Left renal pelvis (tissue), 4 donors: ENCODE results near the gene SERPINB2. TPM values are rescaled to one million over a fixed set of nuclear protein-coding genes. Genes with fewer than 3 reads are reported as not detected.

Source experiments
- DNase-seq, 4 donors: peaks; one replicate each; pipeline ENCODE4 v3.0.0-alpha.2; 2013; ENCODE audit warnings: low read depth in 4 of 4, low spot score in 3 of 4
- polyA plus RNA-seq, 4 donors: library from polyadenylated mRNA; unstranded; fragments of 120-200 nt; gene quantifications; one replicate each; pipeline ENCODE4 v1.2.1, GENCODE V29; 2013; ENCODE audit not compliant: insufficient read length in 4 of 4

Gene SERPINB2
- polyA plus RNA-seq = under 1 TPM in 2 of 4 donors, not detected in 2; 0.20 to 0.23 TPM

GRCh38 chr18:63887424-63887823 lies at the start of gene SERPINB2:
SERPINB2 (plus strand) TSS chr18:63887705; CDS start chr18:63891445, 3,740 bp downstream.
- no peak for DNase-seq

GRCh38 chr18:63843008-63843407 lies 44.5 kb upstream of the SERPINB2 start:
- no peak for DNase-seq

GRCh38 chr18:63844254-63844653 lies 43.3 kb upstream of the SERPINB2 start:
- DNase-seq = peak in 1 of 4 donors; percentile 22

- peak; percentile 8 to 40 (median 24) for DNase-seq
Measured at GRCh38 chr18:63848159-63848558, 39.3 kb upstream of the SERPINB2 start.

- DNase-seq = no peak
Measured at GRCh38 chr18:63850020-63850419, 37.5 kb upstream of the SERPINB2 start.

GRCh38 chr18:63850636-63851035 lies 36.9 kb upstream of the SERPINB2 start:
- DNase-seq = no peak

GRCh38 chr18:63858456-63858855 lies 29.0 kb upstream of the SERPINB2 start:
- DNase-seq = no peak

- DNase-seq = no peak
Measured at GRCh38 chr18:63859781-63860475, 27.6 kb upstream of the SERPINB2 start.

GRCh38 chr18:63860531-63860930 lies 27.0 kb upstream of the SERPINB2 start:
- no peak for DNase-seq

- DNase-seq = no peak
Measured at GRCh38 chr18:63867368-63868125, 20.0 kb upstream of the SERPINB2 start.

- no peak for DNase-seq
Measured at GRCh38 chr18:63868546-63868945, 19.0 kb upstream of the SERPINB2 start.

- DNase-seq = no peak
Measured at GRCh38 chr18:63869374-63869773, 18.1 kb upstream of the SERPINB2 start.

GRCh38 chr18:63869851-63870250 lies 17.7 kb upstream of the SERPINB2 start:
- DNase-seq = no peak

- no peak for DNase-seq
Measured at GRCh38 chr18:63871836-63872235, 15.7 kb upstream of the SERPINB2 start.

GRCh38 chr18:63872586-63872985 lies 14.9 kb upstream of the SERPINB2 start:
- DNase-seq = no peak

- DNase-seq = no peak
Measured at GRCh38 chr18:63878343-63878742, 9.2 kb upstream of the SERPINB2 start.

- no peak for DNase-seq
Measured at GRCh38 chr18:63878925-63879324, 8.6 kb upstream of the SERPINB2 start.

GRCh38 chr18:63879709-63880108 lies 7.8 kb upstream of the SERPINB2 start:
- no peak for DNase-seq

GRCh38 chr18:63881851-63882250 lies 5.7 kb upstream of the SERPINB2 start:
- DNase-seq = no peak

- DNase-seq = no peak
Measured at GRCh38 chr18:63882333-63883141, 5.0 kb upstream of the SERPINB2 start.

- no peak for DNase-seq
Measured at GRCh38 chr18:63883617-63884016, 3.9 kb upstream of the SERPINB2 start.
